H1 (cell line): Measurements from ENCODE around the gene CRTAP. TPM values are rescaled to one million over a fixed set of nuclear protein-coding genes. Genes with fewer than 3 reads are reported as not detected.

Experiments used
- CTCF ChIA-PET: fragments of 300-600 bp; sonication (Branson Sonifier 250); formaldehyde crosslinking; loops from one replicate; lab custom pipeline; 2021; ENCODE audit not compliant: partially characterized antibody; lab: Charles Lee
- POLR2A ChIA-PET: fragments of 300-600 bp; sonication (Branson Sonifier 250); formaldehyde crosslinking; loops from one replicate; lab custom pipeline; 2021; ENCODE audit warnings: inconsistent platforms; ENCODE audit not compliant: partially characterized antibody; lab: Charles Lee
- DNase-seq, 2 experiments: peaks; one replicate each; pipeline versions ENCODE4 v3.0.0 to v3.0.0-alpha.2; 2010 to 2022; ENCODE audit warnings: low spot score in 2 of 2, low read depth in 1 of 2, mixed read lengths in 1 of 2
- FAIRE-seq: peaks from 2 replicates; lab custom pipeline; 2011; peaks lifted over from hg19 to GRCh38; lab: Jason Lieb, UNC
- H2AFZ ChIP-seq: 2 replicates; pipeline ENCODE4 v1.8.1; 2012; ENCODE audit warnings: low read length, inconsistent platforms
- H2AK5ac ChIP-seq: 2 replicates; pipeline ENCODE4 v1.6.1; 2013; ENCODE audit warnings: low read depth, low read length
- H2BK120ac ChIP-seq: replicated peaks from 2 replicates; pipeline ENCODE3; 2013; ENCODE audit warnings: low read depth, low read length, inconsistent platforms
- H2BK12ac ChIP-seq: 2 replicates; pipeline ENCODE4 v1.6.1; 2013; ENCODE audit warnings: low read depth, low read length
- H2BK15ac ChIP-seq: 2 replicates; pipeline ENCODE4 v1.6.1; 2013; ENCODE audit warnings: low read length
- H2BK20ac ChIP-seq: 2 replicates; pipeline ENCODE4 v1.6.1; 2013; ENCODE audit warnings: low read length
- H2BK5ac ChIP-seq: 2 replicates; pipeline ENCODE4 v1.6.1; 2013; ENCODE audit warnings: low read depth, low read length
- H3K14ac ChIP-seq: 2 replicates; pipeline ENCODE4 v1.6.1; 2013; ENCODE audit warnings: inconsistent platforms; ENCODE audit not compliant: insufficient read length
- H3K18ac ChIP-seq: 2 replicates; pipeline ENCODE4 v1.6.1; 2013; ENCODE audit warnings: low read length; ENCODE audit errors: extremely low read depth
- H3K23ac ChIP-seq: 2 replicates; pipeline ENCODE4 v1.6.1; 2013; ENCODE audit warnings: inconsistent platforms; ENCODE audit not compliant: insufficient read length
- H3K23me2 ChIP-seq: 2 replicates; pipeline ENCODE4 v1.6.1; 2013; ENCODE audit warnings: low read depth, low read length
- H3K27ac ChIP-seq: 2 replicates; pipeline ENCODE4 v1.6.1; 2011; ENCODE audit warnings: low read depth, low read length, inconsistent platforms
- H3K27me3 ChIP-seq, 4 experiments: replicated peaks in 1 of 4; 1 replicate in 1 of 4; 2 replicates in 3 of 4; pipeline versions ENCODE4 v1.6.1 to v1.8.1; 2011 to 2013; ENCODE audit warnings: low read length in 3 of 4, mild to moderate bottlenecking in 3 of 4, inconsistent platforms in 2 of 4, mixed read lengths in 2 of 4, moderate library complexity in 1 of 4; ENCODE audit not compliant: control insufficient read depth in 3 of 4, insufficient read depth in 3 of 4; ENCODE audit errors: extremely low read depth in 1 of 4
- H3K36me3 ChIP-seq, 4 experiments: 2 replicates each; pipeline versions ENCODE4 v1.6.1 to v1.8.1; 2011 to 2013; ENCODE audit warnings: mild to moderate bottlenecking in 4 of 4, low read length in 3 of 4, moderate library complexity in 2 of 4, control low read depth in 1 of 4, inconsistent platforms in 1 of 4; ENCODE audit not compliant: insufficient read depth in 4 of 4, control insufficient read depth in 2 of 4
- H3K4ac ChIP-seq: replicated peaks from 2 replicates; pipeline ENCODE3; 2013; ENCODE audit warnings: low read length, low read depth, mixed read lengths, inconsistent platforms; ENCODE audit not compliant: insufficient read length
- H3K4me1 ChIP-seq, 4 experiments: replicated peaks in 1 of 4; 1 replicate in 1 of 4; 2 replicates in 3 of 4; pipeline versions ENCODE4 v1.6.1 to v1.8.1; 2011 to 2013; ENCODE audit warnings: low read length in 3 of 4, inconsistent platforms in 2 of 4, mixed read lengths in 1 of 4; ENCODE audit not compliant: insufficient read depth in 4 of 4, control insufficient read depth in 3 of 4
- H3K4me2 ChIP-seq, 2 experiments: 2 replicates each; pipeline versions ENCODE4 v1.6.1 to v1.8.1; 2011 to 2013; ENCODE audit warnings: low read depth in 2 of 2, low read length in 2 of 2, control low read depth in 1 of 2, inconsistent platforms in 1 of 2, mild to moderate bottlenecking in 1 of 2; ENCODE audit not compliant: insufficient read depth in 1 of 2
- H3K4me3 ChIP-seq, 4 experiments: fragments of 200-600, 300-600 bp in 1 of 4; sonication (generic), shearing (Covaris generic), sonication (Bioruptor Twin) in 1 of 4; 2 replicates each; pipeline versions ENCODE4 v1.5.1 to v1.8.1; 2011 to 2016; ENCODE audit warnings: low read length in 4 of 4, low read depth in 3 of 4, control low read depth in 2 of 4, inconsistent platforms in 2 of 4, mild to moderate bottlenecking in 2 of 4, mixed read lengths in 1 of 4, moderate library complexity in 1 of 4; ENCODE audit not compliant: insufficient read depth in 2 of 4; ENCODE audit errors: extremely low read depth in 1 of 4
- H3K56ac ChIP-seq: replicated peaks from 2 replicates; pipeline ENCODE3; 2013; ENCODE audit warnings: low read depth, mild to moderate bottlenecking, mixed read lengths, low read length, inconsistent platforms; ENCODE audit not compliant: insufficient read length
- H3K79me1 ChIP-seq: 2 replicates; pipeline ENCODE4 v1.6.1; 2013; ENCODE audit warnings: low read depth, low read length, control low read depth
- H3K79me2 ChIP-seq, 2 experiments: 2 replicates each; pipeline versions ENCODE4 v1.6.1 to v1.8.1; 2012 to 2013; ENCODE audit warnings: low read length in 2 of 2, mild to moderate bottlenecking in 2 of 2, inconsistent platforms in 1 of 2; ENCODE audit not compliant: insufficient read depth in 2 of 2, control insufficient read depth in 1 of 2
- H3K9ac ChIP-seq, 4 experiments: replicated peaks in 1 of 4; 1 replicate in 1 of 4; 2 replicates in 3 of 4; pipeline versions ENCODE4 v1.6.1 to v1.8.1; 2011 to 2013; ENCODE audit warnings: low read depth in 3 of 4, low read length in 3 of 4, control low read depth in 2 of 4, mild to moderate bottlenecking in 2 of 4, moderate library complexity in 2 of 4, inconsistent platforms in 1 of 4; ENCODE audit errors: extremely low read depth in 1 of 4
- H3K9me3 ChIP-seq, 2 experiments: 2 replicates each; pipeline versions ENCODE4 v1.6.1 to v1.8.1; 2012 to 2013; ENCODE audit warnings: mild to moderate bottlenecking in 2 of 2, moderate library complexity in 2 of 2, control low read depth in 1 of 2, inconsistent platforms in 1 of 2, low read depth in 1 of 2, low read length in 1 of 2, mixed read lengths in 1 of 2; ENCODE audit not compliant: insufficient read depth in 2 of 2
- H4K20me1 ChIP-seq, 2 experiments: replicated peaks in 1 of 2; 2 replicates each; pipeline versions ENCODE3 to v1.8.1; 2011 to 2013; ENCODE audit warnings: inconsistent platforms in 2 of 2, low read length in 2 of 2, mild to moderate bottlenecking in 1 of 2; ENCODE audit not compliant: insufficient read depth in 2 of 2, control insufficient read depth in 1 of 2
- H4K5ac ChIP-seq: 2 replicates; pipeline ENCODE4 v1.6.1; 2013; ENCODE audit warnings: low read length, low read depth, mixed read lengths, inconsistent platforms; ENCODE audit not compliant: insufficient read length
- H4K8ac ChIP-seq: 2 replicates; pipeline ENCODE4 v1.8.0; 2013; ENCODE audit warnings: mild to moderate bottlenecking, moderate library complexity, low read length, inconsistent platforms; ENCODE audit not compliant: insufficient read depth; ENCODE audit errors: extremely low read depth
- H4K91ac ChIP-seq: replicated peaks from 2 replicates; pipeline ENCODE3; 2013; ENCODE audit warnings: low read length, mixed read lengths, inconsistent platforms; ENCODE audit not compliant: insufficient read length
- CTBP2 ChIP-seq: IDR thresholded peaks from 2 replicates; pipeline ENCODE4 v1.7.0; 2011; ENCODE audit warnings: borderline replicate concordance, mild to moderate bottlenecking, moderate library complexity, mixed read lengths, low read length; ENCODE audit not compliant: insufficient read depth, insufficient read length
- WGBS, 2 experiments: shearing (Covaris generic) in 1 of 2; methylation state at CpG; one replicate each; pipeline versions ENCODE4 v1.1.6 to v1.1.7; 2013 to 2015; ENCODE audit warnings: low lambda C conversion rate in 2 of 2, mixed read lengths in 2 of 2, inconsistent platforms in 1 of 2, low coverage in 1 of 2, missing lambda C conversion rate in 1 of 2; ENCODE audit not compliant: insufficient replicate concordance in 2 of 2, insufficient coverage in 1 of 2, insufficient read length in 1 of 2; ENCODE audit errors: extremely low coverage in 1 of 2, missing lambda C conversion rate in 1 of 2; 5-methylcytosine and 5-hydroxymethylcytosine counted together
- polyA plus RNA-seq, 7 experiments: library from polyadenylated mRNA; depleted of rRNA in 3 of 7; stranded (reverse) in 5 of 7; unstranded in 2 of 7; fragments of >200 nt in 5 of 7; fragments of 200-250 nt in 2 of 7; gene quantifications; 1 replicate in 5 of 7; 2 replicates in 1 of 7; 4 replicates in 1 of 7; pipeline versions ENCODE4 v1.2.1 to v1.2.3, GENCODE V29; 2011 to 2013; ENCODE audit warnings: missing spikeins in 2 of 7, mixed read lengths in 2 of 7
- total RNA-seq: library from RNA; stranded (reverse); fragmentation: NEBNext Ultra II Directional; extraction: Animal tissue kit (Norgen Biotek cat#: 25700); gene quantifications from 2 replicates; pipeline ENCODE4 v1.2.1, GENCODE V29; 2021

The CRTAP gene
- total and polyA plus RNA-seq, 2 of the 8 experiments (the other 6 are each of a cell fraction or from before 2014, with no cell fraction given), result 159 to 188 TPM

DNA sequence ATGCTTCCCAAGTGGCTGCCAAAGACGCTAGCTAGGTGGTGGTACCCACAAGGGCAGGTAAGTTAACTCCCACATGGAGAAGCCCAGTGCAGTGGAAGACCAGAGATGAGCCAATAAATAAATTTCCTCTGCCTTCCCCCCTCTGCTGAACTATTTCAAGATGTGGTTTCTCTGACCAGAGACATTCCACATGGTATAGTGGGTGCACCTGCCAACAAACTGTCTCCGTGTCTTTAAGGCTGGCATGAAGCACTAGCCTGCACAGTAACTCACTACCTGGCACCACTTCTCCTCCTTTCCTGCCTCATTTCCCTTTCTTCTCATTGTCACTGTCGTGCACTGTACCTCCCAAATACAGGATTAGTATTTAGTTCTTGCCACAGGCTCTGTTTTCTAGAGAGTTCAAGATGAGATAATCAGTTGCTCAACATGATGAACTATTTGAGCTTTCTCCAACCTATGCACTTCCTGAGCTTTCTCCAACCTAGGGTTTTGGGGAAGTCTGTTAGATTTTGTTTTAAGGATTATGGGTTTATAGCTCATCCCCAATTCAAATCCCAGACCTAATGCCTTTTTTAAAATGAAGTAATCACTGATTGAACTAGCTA, 8.4 kb upstream of the CRTAP start:
- H3K27me3 ChIP-seq, result no peaks in the 10 kb centered on the region
- no peak overlapping the region for H3K4me3 ChIP-seq
- H2BK5ac ChIP-seq, result no peak overlapping the region
- no peak overlapping the region for H2BK15ac ChIP-seq
- H3K9ac ChIP-seq, result no peak overlapping the region
- H3K4me1 ChIP-seq, result no peaks in the 10 kb centered on the region
- no peaks in the 10 kb centered on the region for H3K23me2 ChIP-seq
- no peak overlapping the region for H2BK120ac ChIP-seq
- H4K5ac ChIP-seq, result no peak overlapping the region
- H4K20me1 ChIP-seq, result no peaks in the 10 kb centered on the region
- ChIA-PET POLR2A (interaction anchor here (1.0 kb wide), 1 partner anchor 8 kb away, joined by 4 read pairs; the partner anchor contains the start of genes GLB1 and TMPPE), CTCF (interaction anchor here (0.6 to 1.3 kb wide), 3 partner anchors 27 to 137 kb away, joined by 3 to 5 read pairs (median 3); no protein-coding TSS in a partner anchor)
- no peak overlapping the region for H3K27ac ChIP-seq
- H2BK12ac ChIP-seq, result no peak overlapping the region
- H3K4ac ChIP-seq, result no peak overlapping the region
- no peak overlapping the region for H2AFZ ChIP-seq
- no peaks in the 10 kb centered on the region for H3K79me2 ChIP-seq
- DNase-seq, result no peak
- no peaks in the 10 kb centered on the region for H3K36me3 ChIP-seq
- H3K79me1 ChIP-seq, result no peaks in the 10 kb centered on the region
- no peak overlapping the region for H2AK5ac ChIP-seq
- H3K23ac ChIP-seq, result no peak overlapping the region
- WGBS, 2 experiments, result 86% methylated on average over 3 of the region's 3 CpGs; no CpG with 5 or more reads in 1 of the 2 experiments
- no peak overlapping the region for H3K4me2 ChIP-seq
- no peak overlapping the region for H4K91ac ChIP-seq
- TF ChIP-seq CTBP2, result no peak
- no peak for FAIRE-seq
- no peak overlapping the region for H3K56ac ChIP-seq
- H4K8ac ChIP-seq, result no peak overlapping the region
- no peak overlapping the region for H2BK20ac ChIP-seq
- H3K14ac ChIP-seq, result no peak overlapping the region
- no peak overlapping the region for H3K18ac ChIP-seq
- no peaks in the 10 kb centered on the region for H3K9me3 ChIP-seq
